ENCODE measurements around the gene CCDC112. TPM values are rescaled to one million over a fixed set of nuclear protein-coding genes. Genes with fewer than 3 reads are reported as not detected.
A peak's percentile ranks its signal among the peaks of the same experiment; 100 is the strongest.

Gene CCDC112
- total RNA-seq, 2 donors from 2014 or later: 8.4 to 11.1 TPM

- TF ChIP-seq CTCF (IDR thresholded peaks at IDR 0.05): peak; percentile 71
- no peak for DNase-seq (ENCODE audit: low spot score)
- no peak overlapping the region for H3K27ac ChIP-seq
- H3K9me3 ChIP-seq: no peaks in the 10 kb centered on the region
- H3K4me1 ChIP-seq (ENCODE audit: control insufficient read depth in 1 of 2, low read depth in 2 of 2): no peaks in the 10 kb centered on the region
- no peaks in the 10 kb centered on the region for H3K36me3 ChIP-seq
- no peak overlapping the region for H3K4me3 ChIP-seq
- ATAC-seq (ENCODE audit: insufficient number of reproducible peaks, low FRiP score, low read depth): no peak
- no peaks in the 10 kb centered on the region for H3K27me3 ChIP-seq (replicated peaks; ENCODE audit: insufficient read depth)
Observed at GRCh38 chr5:115309751-115310370, 13.4 kb upstream of the CCDC112 start.

- no peak for DNase-seq (ENCODE audit: low spot score)
- Histone ChIP-seq H3K27me3 (replicated peaks; ENCODE audit: insufficient read depth) (no peaks in the 10 kb centered on the region), H3K9me3 (no peaks in the 10 kb centered on the region), H3K27ac (no peak overlapping the region), H3K4me1 (ENCODE audit: control insufficient read depth in 1 of 2, low read depth in 2 of 2) (no peaks in the 10 kb centered on the region), H3K36me3 (no peaks in the 10 kb centered on the region), H3K4me3 (no peak overlapping the region)
- no peak for ATAC-seq (ENCODE audit: insufficient number of reproducible peaks, low FRiP score, low read depth)
- TF ChIP-seq CTCF (IDR thresholded peaks at IDR 0.05): no peak
Observed at GRCh38 chr5:115308815-115309214, 12.4 kb upstream of the CCDC112 start.

- no peak for TF ChIP-seq CTCF (IDR thresholded peaks at IDR 0.05)
- ATAC-seq (ENCODE audit: insufficient number of reproducible peaks, low FRiP score, low read depth) (no peak), DNase-seq (ENCODE audit: low spot score) (no peak)
- H3K27ac ChIP-seq: no peak overlapping the region
- no peaks in the 10 kb centered on the region for H3K9me3 ChIP-seq
- H3K4me3 ChIP-seq: no peak overlapping the region
- H3K36me3 ChIP-seq: no peaks in the 10 kb centered on the region
- no peaks in the 10 kb centered on the region for H3K4me1 ChIP-seq (ENCODE audit: control insufficient read depth in 1 of 2, low read depth in 2 of 2)
- H3K27me3 ChIP-seq (replicated peaks; ENCODE audit: insufficient read depth): no peaks in the 10 kb centered on the region
Observed at GRCh38 chr5:115306011-115306536, 9.6 kb upstream of the CCDC112 start.

- H3K4me1 ChIP-seq (ENCODE audit: control insufficient read depth in 1 of 2, low read depth in 2 of 2): no peaks in the 10 kb centered on the region
- H3K27ac ChIP-seq: no peak overlapping the region
- no peaks in the 10 kb centered on the region for H3K27me3 ChIP-seq (replicated peaks; ENCODE audit: insufficient read depth)
- DNase-seq (ENCODE audit: low spot score): no peak
- no peak overlapping the region for H3K4me3 ChIP-seq
- no peak for TF ChIP-seq CTCF (IDR thresholded peaks at IDR 0.05)
- H3K36me3 ChIP-seq: no peaks in the 10 kb centered on the region
- no peaks in the 10 kb centered on the region for H3K9me3 ChIP-seq
- ATAC-seq (ENCODE audit: insufficient number of reproducible peaks, low FRiP score, low read depth): no peak
Observed at GRCh38 chr5:115304496-115304895, 8.0 kb upstream of the CCDC112 start.

GRCh38 chr5:115298811-115299210 lies 2.4 kb upstream of the CCDC112 start:
- DNase-seq (ENCODE audit: low spot score) (no peak), ATAC-seq (ENCODE audit: insufficient number of reproducible peaks, low FRiP score, low read depth) (no peak)
- Histone ChIP-seq H3K27me3 (replicated peaks; ENCODE audit: insufficient read depth) (no peaks in the 10 kb centered on the region), H3K9me3 (no peaks in the 10 kb centered on the region), H3K27ac (no peak overlapping the region), H3K4me3 (no peak overlapping the region), H3K4me1 (ENCODE audit: control insufficient read depth in 1 of 2, low read depth in 2 of 2) (peaks cover 0 to 3% of the 10 kb centered on the region in 2 donors), H3K36me3 (no peaks in the 10 kb centered on the region)
- no peak for TF ChIP-seq CTCF (IDR thresholded peaks at IDR 0.05)
